ENCODE results near the gene GALNT17.
"Not testable (repeated sequence)": the region's sequence is repeated elsewhere in the genome, so short reads cannot be mapped to it uniquely, and the experiment has no call there.

GALNT17 gene

GRCh38 chr7:71236230-71237105 is 104.5 kb downstream of the GALNT17 start:
- no peak for DNase-seq (ENCODE audit: low read depth)

GRCh38 chr7:71237945-71238344 is 106.0 kb downstream of the GALNT17 start:
- no peak for DNase-seq (ENCODE audit: low read depth)

GRCh38 chr7:71238581-71239295 is 106.8 kb downstream of the GALNT17 start:
- DNase-seq (ENCODE audit: low read depth) = no peak

- DNase-seq (ENCODE audit: low read depth) = no peak
Measured at GRCh38 chr7:71239586-71240268, 107.8 kb downstream of the GALNT17 start.

- DNase-seq (ENCODE audit: low read depth) = no peak
Measured at GRCh38 chr7:71243736-71244410, 111.9 kb downstream of the GALNT17 start.

- DNase-seq (ENCODE audit: low read depth) = no peak
Measured at GRCh38 chr7:71245038-71245437, 113.1 kb downstream of the GALNT17 start.

GRCh38 chr7:71251706-71252105 is 119.8 kb downstream of the GALNT17 start:
- no peak for DNase-seq (ENCODE audit: low read depth)

- DNase-seq (ENCODE audit: low read depth) = no peak
Measured at GRCh38 chr7:71254751-71255150, 122.8 kb downstream of the GALNT17 start.

- DNase-seq (ENCODE audit: low read depth) = no peak
Measured at GRCh38 chr7:71255537-71256178, 123.7 kb downstream of the GALNT17 start.

GRCh38 chr7:71261066-71261465 is 129.1 kb downstream of the GALNT17 start:
- no peak for DNase-seq (ENCODE audit: low read depth)

GRCh38 chr7:71262834-71263233 is 130.9 kb downstream of the GALNT17 start:
- not testable (repeated sequence) for DNase-seq (ENCODE audit: low read depth)

GRCh38 chr7:71264005-71264404 is 132.1 kb downstream of the GALNT17 start:
- no peak for DNase-seq (ENCODE audit: low read depth)

GRCh38 chr7:71266912-71267311 is 135.0 kb downstream of the GALNT17 start:
- DNase-seq (ENCODE audit: low read depth) = no peak

GRCh38 chr7:71267734-71268469 is 136.0 kb downstream of the GALNT17 start:
- DNase-seq (ENCODE audit: low read depth) = no peak

GRCh38 chr7:71270558-71270957 is 138.6 kb downstream of the GALNT17 start:
- DNase-seq (ENCODE audit: low read depth) = no peak

- DNase-seq (ENCODE audit: low read depth) = no peak
Measured at GRCh38 chr7:71271203-71271602, 139.3 kb downstream of the GALNT17 start.

- no peak for DNase-seq (ENCODE audit: low read depth)
Measured at GRCh38 chr7:71272509-71273490, 140.9 kb downstream of the GALNT17 start.

- no peak for DNase-seq (ENCODE audit: low read depth)
Measured at GRCh38 chr7:71278257-71278656, 146.3 kb downstream of the GALNT17 start.

GRCh38 chr7:71281261-71281660 is 149.3 kb downstream of the GALNT17 start:
- DNase-seq (ENCODE audit: low read depth) = no peak

- no peak for DNase-seq (ENCODE audit: low read depth)
Measured at GRCh38 chr7:71283802-71284201, 151.9 kb downstream of the GALNT17 start.
